IMR-90 (cell line): ENCODE measurements around the gene STRIP1. TPM values are rescaled to one million over a fixed set of nuclear protein-coding genes. Genes with fewer than 3 reads are reported as not detected.

Source experiments
- ATAC-seq: fragments of 200-7000 bp; cut with Tn5 transposase; 2 replicates; pipeline ENCODE4 v1.9.1; 2020; ENCODE audit warnings: low read depth, mild to moderate bottlenecking, moderate library complexity
- BruUV-seq: library from RNA; stranded (reverse); fragments of 400-500 nt; replicated peaks from 2 replicates; lab custom pipeline; 2021; lab: Mats Ljungman, UMichigan
- CTCF ChIA-PET: fragments of 300-600 bp; formaldehyde crosslinking; extraction: SDS; loops from one replicate; lab custom pipeline; 2021; ENCODE audit warnings: antibody characterized with exemption; lab: Yijun Ruan, JAX
- POLR2A ChIA-PET: fragments of 300-600 bp; sonication (Branson Sonifier 250); formaldehyde crosslinking; loops from one replicate; lab custom pipeline; 2022; ENCODE audit warnings: antibody characterized with exemption; ENCODE audit not compliant: unreplicated experiment; lab: Charles Lee
- DNase-seq: peaks from one replicate; pipeline ENCODE4 v3.0.0; 2013
- H2AFZ ChIP-seq: replicated peaks from 2 replicates; pipeline ENCODE3; 2013; ENCODE audit warnings: low read length, mild to moderate bottlenecking; ENCODE audit not compliant: poor library complexity
- H2AK5ac ChIP-seq: 2 replicates; pipeline ENCODE4 v1.6.1; 2013; ENCODE audit warnings: low read depth, low read length, inconsistent platforms
- H2AK9ac ChIP-seq: replicated peaks from 2 replicates; pipeline ENCODE3; 2013; ENCODE audit warnings: mild to moderate bottlenecking, low read depth, low read length, moderate library complexity; ENCODE audit not compliant: poor library complexity
- H2BK120ac ChIP-seq: 2 replicates; pipeline ENCODE4 v1.6.1; 2013; ENCODE audit warnings: low read depth, low read length, inconsistent platforms
- H2BK15ac ChIP-seq: 3 replicates; pipeline ENCODE4 v1.6.1; 2013; ENCODE audit warnings: low read depth, low read length, inconsistent platforms
- H2BK20ac ChIP-seq: 2 replicates; pipeline ENCODE4 v1.6.1; 2013; ENCODE audit warnings: low read depth, mild to moderate bottlenecking, inconsistent platforms, low read length, moderate library complexity
- H2BK5ac ChIP-seq: 2 replicates; pipeline ENCODE4 v1.6.1; 2013; ENCODE audit warnings: mild to moderate bottlenecking, low read depth, low read length, inconsistent platforms; ENCODE audit not compliant: poor library complexity, severe bottlenecking
- H3K14ac ChIP-seq: replicated peaks from 2 replicates; pipeline ENCODE4 v1.6.1; 2013; ENCODE audit warnings: low read depth, low read length, inconsistent platforms
- H3K18ac ChIP-seq: 2 replicates; pipeline ENCODE4 v1.6.1; 2013; ENCODE audit warnings: low read depth, low read length, control low read depth
- H3K23ac ChIP-seq: 2 replicates; pipeline ENCODE4 v1.6.1; 2013; ENCODE audit warnings: low read depth, low read length, inconsistent platforms
- H3K27ac ChIP-seq: 2 replicates; pipeline ENCODE4 v1.5.1; 2013; ENCODE audit warnings: mild to moderate bottlenecking, control low read depth, low read length; ENCODE audit not compliant: insufficient read depth
- H3K27me3 ChIP-seq: 2 replicates; pipeline ENCODE4 v1.6.1; 2013; ENCODE audit warnings: low read length; ENCODE audit not compliant: control insufficient read depth, insufficient read depth
- H3K36me3 ChIP-seq: 2 replicates; pipeline ENCODE4 v1.6.1; 2013; ENCODE audit warnings: low read length, mixed read lengths; ENCODE audit not compliant: control insufficient read depth, insufficient read depth
- H3K4ac ChIP-seq: 2 replicates; pipeline ENCODE4 v1.6.1; 2013; ENCODE audit warnings: low read depth, low read length, inconsistent platforms
- H3K4me1 ChIP-seq: 2 replicates; pipeline ENCODE4 v1.6.1; 2013; ENCODE audit warnings: low read length, mixed read lengths; ENCODE audit not compliant: control insufficient read depth, insufficient read depth
- H3K4me2 ChIP-seq: 2 replicates; pipeline ENCODE4 v1.6.1; 2013; ENCODE audit warnings: low read depth, mild to moderate bottlenecking, control low read depth, low read length, moderate library complexity
- H3K4me3 ChIP-seq: 2 replicates; pipeline ENCODE4 v1.5.1; 2013; ENCODE audit warnings: low read depth, mild to moderate bottlenecking, control low read depth, low read length, moderate library complexity; ENCODE audit not compliant: insufficient read depth
- H3K56ac ChIP-seq: 2 replicates; pipeline ENCODE4 v1.6.1; 2013; ENCODE audit warnings: low read length, inconsistent platforms; ENCODE audit not compliant: insufficient read depth; ENCODE audit errors: extremely low read depth
- H3K79me1 ChIP-seq, 2 experiments: 2 replicates each; pipeline ENCODE4 v1.6.1; 2013; ENCODE audit warnings: low read length in 2 of 2, inconsistent platforms in 1 of 2, low read depth in 1 of 2
- H3K9ac ChIP-seq: 2 replicates; pipeline ENCODE4 v1.6.1; 2013; ENCODE audit warnings: low read depth, low read length, control low read depth
- H3K9me1 ChIP-seq: 2 replicates; pipeline ENCODE4 v1.6.1; 2013; ENCODE audit warnings: low read length, inconsistent platforms; ENCODE audit not compliant: insufficient read depth
- H3K9me3 ChIP-seq: 2 replicates; pipeline ENCODE4 v1.6.1; 2013; ENCODE audit warnings: low read length; ENCODE audit not compliant: control insufficient read depth, insufficient read depth
- H4K20me1 ChIP-seq: 2 replicates; pipeline ENCODE4 v1.6.1; 2013; ENCODE audit warnings: low read length, inconsistent platforms; ENCODE audit not compliant: insufficient read depth
- H4K5ac ChIP-seq: 2 replicates; pipeline ENCODE4 v1.6.1; 2013; ENCODE audit warnings: mild to moderate bottlenecking, low read depth, low read length, control low read depth
- H4K8ac ChIP-seq, 2 experiments: 2 replicates each; pipeline ENCODE4 v1.6.1; 2013; ENCODE audit warnings: low read depth in 2 of 2, low read length in 2 of 2, control low read depth in 1 of 2, inconsistent platforms in 1 of 2
- H4K91ac ChIP-seq: 2 replicates; pipeline ENCODE4 v1.6.1; 2013; ENCODE audit warnings: low read depth, low read length, inconsistent platforms; ENCODE audit not compliant: insufficient read depth
- BHLHE40 ChIP-seq: fragments of 150-350 bp; IDR thresholded peaks from 2 replicates; pipeline ENCODE4 v1.6.1; 2016; ENCODE audit warnings: mild to moderate bottlenecking, low read depth, low read length
- CEBPB ChIP-seq: IDR thresholded peaks from 2 replicates; pipeline ENCODE4 v1.6.1; 2012; ENCODE audit warnings: low read depth, low read length, improper control_type of control experiment
- CHD1 ChIP-seq: IDR thresholded peaks from 2 replicates; pipeline ENCODE4 v1.6.1; 2012; ENCODE audit warnings: low read depth, low read length, improper control_type of control experiment
- CTCF ChIP-seq: conservative IDR thresholded peaks from 2 replicates; pipeline ENCODE4 v1.5.1; 2012; ENCODE audit warnings: mild to moderate bottlenecking, low read depth, low read length, improper control_type of control experiment
- FOS ChIP-seq: fragments of 150-350 bp; IDR thresholded peaks from 2 replicates; pipeline ENCODE4 v1.6.1; 2016; ENCODE audit warnings: low read depth, low read length
- MAZ ChIP-seq: IDR thresholded peaks from 2 replicates; pipeline ENCODE4 v1.6.1; 2012; ENCODE audit warnings: low read depth, mild to moderate bottlenecking, low read length, improper control_type of control experiment, moderate library complexity, borderline replicate concordance
- MXI1 ChIP-seq: IDR thresholded peaks from 2 replicates; pipeline ENCODE4 v1.6.1; 2012; ENCODE audit warnings: low read depth, mild to moderate bottlenecking, low read length, moderate library complexity, borderline replicate concordance
- NFE2L2 ChIP-seq: fragments of 150-350 bp; IDR thresholded peaks from 2 replicates; pipeline ENCODE4 v1.6.1; 2016; ENCODE audit warnings: low read depth, mild to moderate bottlenecking, low read length
- RCOR1 ChIP-seq: IDR thresholded peaks from 2 replicates; pipeline ENCODE4 v1.6.1; 2012; ENCODE audit warnings: mild to moderate bottlenecking, low read length, improper control_type of control experiment; ENCODE audit not compliant: insufficient replicate concordance
- RFX5 ChIP-seq: IDR thresholded peaks from 2 replicates; pipeline ENCODE4 v1.8.0; 2012; ENCODE audit warnings: low read depth, mild to moderate bottlenecking, low read length, moderate library complexity
- SMC3 ChIP-seq: fragments of 150-350 bp; IDR thresholded peaks from 2 replicates; pipeline ENCODE4 v1.6.1; 2016; ENCODE audit warnings: low read depth, mild to moderate bottlenecking, antibody characterized with exemption, low read length, moderate library complexity
- USF2 ChIP-seq: fragments of 150-350 bp; IDR thresholded peaks from 2 replicates; pipeline ENCODE4 v1.6.1; 2017; ENCODE audit warnings: mild to moderate bottlenecking, antibody characterized with exemption, low read length, low read depth
- WGBS, 2 experiments: methylation state at CpG; one replicate each; pipeline versions ENCODE4 v1.1.5 to v1.1.7; 2013; ENCODE audit warnings: missing lambda C conversion rate in 2 of 2; ENCODE audit not compliant: insufficient read length in 1 of 2; ENCODE audit errors: extremely low coverage in 2 of 2; 5-methylcytosine and 5-hydroxymethylcytosine counted together
- dilution Hi-C: fragments of 300-500 bp; cut with HindIII; formaldehyde crosslinking; loops from one replicate; pipeline ENCODE4 v1.14.3; 2018; ENCODE audit warnings: low sequenced_read_pairs; ENCODE audit not compliant: unreplicated experiment
- in situ Hi-C: fragments of 300-500 bp; cut with MboI; formaldehyde crosslinking; loops from 3 replicates; pipeline ENCODE4 v1.14.3; 2019; ENCODE audit warnings: low sequenced_read_pairs, inconsistent platforms, mixed read lengths
- intact Hi-C: fragments of 100-400 bp; cut with micrococcal nuclease; formaldehyde crosslinking; loops from 2 replicates; pipeline ENCODE4 v1.10.0; 2022
- polyA plus RNA-seq, 3 experiments: library from polyadenylated mRNA; depleted of rRNA; stranded (reverse); fragments of >200 nt; gene quantifications; 2 replicates each; pipeline ENCODE4 v1.2.3, GENCODE V29; 2012; ENCODE audit warnings: low replicate concordance in 1 of 3
- total RNA-seq: library from RNA; depleted of rRNA; stranded (reverse); fragments of >200 nt; gene quantifications from 2 replicates; pipeline ENCODE4 v1.2.3, GENCODE V29; 2012
- TF ChIP-seq, protein P1 (sequence below): fragments of 150-350 bp; IDR thresholded peaks from 2 replicates; pipeline ENCODE4 v1.6.1; 2016; ENCODE audit warnings: low read depth, mild to moderate bottlenecking, low read length, moderate library complexity, borderline replicate concordance

STRIP1 gene
- total and polyA plus RNA-seq, 2 of the 4 experiments (the other 2 are of a cell fraction): 30.4 to 33.5 TPM

- Histone ChIP-seq H2BK120ac (no peak overlapping the region), H3K4ac (no peak overlapping the region), H3K27ac (no peak overlapping the region), H4K91ac (no peak overlapping the region), H3K27me3 (no peaks in the 10 kb centered on the region), H3K9me3 (no peaks in the 10 kb centered on the region), H3K79me1 (peaks cover 25 to 57% of the 10 kb centered on the region in 2 experiments), H3K14ac (no peak overlapping the region), H3K18ac (no peak overlapping the region), H3K56ac (no peak overlapping the region), H3K4me3 (no peak overlapping the region), H4K8ac (no peak overlapping the region), H4K5ac (no peak overlapping the region), H3K4me2 (no peak overlapping the region), H3K36me3 (peaks cover 59% of the 10 kb centered on the region), H2AFZ (no peak overlapping the region), H2BK15ac (no peak overlapping the region), H4K20me1 (peaks cover 8% of the 10 kb centered on the region), H2BK5ac (no peak overlapping the region), H3K4me1 (no peaks in the 10 kb centered on the region), H3K9me1 (peaks cover 11% of the 10 kb centered on the region; the same call in 1 of the 2 replicates), H3K23ac (no peak overlapping the region), H3K9ac (no peak overlapping the region), H2BK20ac (no peak overlapping the region), H2AK9ac (no peak overlapping the region), H2AK5ac (no peak overlapping the region)
- ChIA-PET CTCF (interaction anchor here (0.6 kb wide), 1 partner anchor 56 kb away, joined by 3 read pairs; the partner anchor contains the start of gene AHCYL1), POLR2A (no interaction called here)
- TF ChIP-seq CTCF: no peak
- no peak for TF ChIP-seq MXI1
- TF ChIP-seq USF2: no peak
- TF ChIP-seq RFX5: no peak
- TF ChIP-seq NFE2L2: no peak
- no peak for TF ChIP-seq CHD1
- no peak for TF ChIP-seq SMC3
- no peak for TF ChIP-seq RCOR1
- TF ChIP-seq MAZ: no peak
- TF ChIP-seq BHLHE40: no peak
- no peak for TF ChIP-seq CEBPB
- TF ChIP-seq, protein P1, sequence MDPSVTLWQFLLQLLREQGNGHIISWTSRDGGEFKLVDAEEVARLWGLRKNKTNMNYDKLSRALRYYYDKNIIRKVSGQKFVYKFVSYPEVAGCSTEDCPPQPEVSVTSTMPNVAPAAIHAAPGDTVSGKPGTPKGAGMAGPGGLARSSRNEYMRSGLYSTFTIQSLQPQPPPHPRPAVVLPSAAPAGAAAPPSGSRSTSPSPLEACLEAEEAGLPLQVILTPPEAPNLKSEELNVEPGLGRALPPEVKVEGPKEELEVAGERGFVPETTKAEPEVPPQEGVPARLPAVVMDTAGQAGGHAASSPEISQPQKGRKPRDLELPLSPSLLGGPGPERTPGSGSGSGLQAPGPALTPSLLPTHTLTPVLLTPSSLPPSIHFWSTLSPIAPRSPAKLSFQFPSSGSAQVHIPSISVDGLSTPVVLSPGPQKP: no peak
- no peak for TF ChIP-seq FOS
- BruUV-seq: no TSS peak
- intact Hi-C loops (no loop called here), dilution Hi-C loops (no loop called here), in situ Hi-C loops (loop anchor here (10.0 kb wide), 1 partner anchor 424 kb away; no protein-coding TSS in a partner anchor)
- WGBS, 2 experiments: 90% methylated on average over 2 of the region's 4 CpGs; no CpG with 5 or more reads in 1 of the 2 experiments
- no peak for ATAC-seq
- no peak for DNase-seq
These were observed 6.1 kb downstream of the STRIP1 start for GRCh38 chr1:110040548-110040947.
